Anterior cingulate cortex (tissue), 58 donors: ENCODE data around the gene CEBPZOS.

Experiments used
- DNase-seq, 58 donors: peaks; one replicate each; lab custom pipeline; 2025; lab: John Stamatoyannopoulos, UW

CEBPZOS gene

GRCh38 chr2:37230581-37230980, 34.3 kb downstream of the CEBPZOS start:
- no peak for DNase-seq

- peak; percentile 36 to 94 (median 86) for DNase-seq
These were observed 35.2 kb downstream of the CEBPZOS start, which contains the start of the genes CEBPZ and NDUFAF7 for GRCh38 chr2:37231241-37232130. Gene CEBPZ, minus strand, starts transcription at chr2:37231596. Its CDS starts 29 bp downstream, at chr2:37231567. Gene NDUFAF7, plus strand, starts transcription at chr2:37231658. Its CDS starts 48 bp downstream, at chr2:37231706.

GRCh38 chr2:37232131-37232933, 36.0 kb downstream of the CEBPZOS start:
- DNase-seq: peak in 21 of 58 donors; percentile 1 to 48 (median 21)

- no peak for DNase-seq
These were observed 47.1 kb downstream of the CEBPZOS start for GRCh38 chr2:37243435-37243834.

GRCh38 chr2:37244017-37244416, 47.7 kb downstream of the CEBPZOS start:
- no peak for DNase-seq

GRCh38 chr2:37244755-37245154, 48.5 kb downstream of the CEBPZOS start:
- no peak for DNase-seq

- no peak for DNase-seq
These were observed 49.9 kb downstream of the CEBPZOS start for GRCh38 chr2:37246205-37246604.

GRCh38 chr2:37250869-37251740, 54.8 kb downstream of the CEBPZOS start:
- DNase-seq: no peak
